ENCODE data around the gene MYADM. TPM values are rescaled to one million over a fixed set of nuclear protein-coding genes. Genes with fewer than 3 reads are reported as not detected.

The MYADM gene
- total and polyA plus RNA-seq, 2 of the 13 experiments (the other 11 are each of a cell fraction or from before 2014, with no cell fraction given), result 19.9 to 38.1 TPM

- Histone ChIP-seq H4K20me1 (ENCODE audit: insufficient read depth, low read length) (peaks cover 7% of the 10 kb centered on the region; the same call in 1 of the 2 replicates), H2AFZ (ENCODE audit: low read length) (no peak overlapping the region), H3K9me3 (ENCODE audit: low read length) (no peaks in the 10 kb centered on the region), H3K4me2 (ENCODE audit: low read depth, low read length) (no peak overlapping the region), H3K79me2 (ENCODE audit: insufficient read depth, low read length) (no peaks in the 10 kb centered on the region), H3K36me3 (replicated peaks in 1 of 2; ENCODE audit: control insufficient read depth in 1 of 2, insufficient read depth in 2 of 2, low read length in 2 of 2) (no peaks in the 10 kb centered on the region), H3K27me3 (ENCODE audit: control insufficient read depth in 1 of 2, insufficient read depth in 2 of 2, low read length in 2 of 2) (peaks cover 13 to 34% of the 10 kb centered on the region in 2 experiments), H3K4me1 (ENCODE audit: insufficient read depth, low read length) (no peaks in the 10 kb centered on the region), H3K4me3 (replicated peaks in 1 of 3; ENCODE audit: insufficient read depth in 1 of 3, low read depth in 2 of 3, low read length in 3 of 3) (no peak overlapping the region), H3K9ac (ENCODE audit: insufficient read depth, low read depth, low read length) (no peak overlapping the region), H3K27ac (ENCODE audit: extremely low read length, insufficient read depth, low read length) (no peak overlapping the region)
- WGBS (ENCODE audit: low lambda C conversion rate), result 26% methylated on average over 1 of the region's 1 CpG
- in situ Hi-C loops (cut with HindIII; ENCODE audit: extremely low pct_ligation_motif_present, low pct_unique_long_range_greater_than_20kb) (loop anchor here (10.0 kb wide), 1 partner anchor 119 kb away; no protein-coding TSS in a partner anchor), intact Hi-C loops (cut with micrococcal nuclease; ENCODE audit: unreplicated experiment) (loop anchor here (5.0 kb wide), 1 partner anchor 117 kb away; no protein-coding TSS in a partner anchor)
- DNase-seq (ENCODE audit: low spot score), result no peak
- no peak for ATAC-seq
- TF ChIP-seq ZNF615 (CRISPR knock-in tag; IDR thresholded peaks at IDR 0.05; ENCODE audit: borderline replicate concordance), result no peak
- TF ChIP-seq HOMEZ (CRISPR knock-in tag; IDR thresholded peaks at IDR 0.05; ENCODE audit: low read depth), result no peak
- TF ChIP-seq, protein P1, sequence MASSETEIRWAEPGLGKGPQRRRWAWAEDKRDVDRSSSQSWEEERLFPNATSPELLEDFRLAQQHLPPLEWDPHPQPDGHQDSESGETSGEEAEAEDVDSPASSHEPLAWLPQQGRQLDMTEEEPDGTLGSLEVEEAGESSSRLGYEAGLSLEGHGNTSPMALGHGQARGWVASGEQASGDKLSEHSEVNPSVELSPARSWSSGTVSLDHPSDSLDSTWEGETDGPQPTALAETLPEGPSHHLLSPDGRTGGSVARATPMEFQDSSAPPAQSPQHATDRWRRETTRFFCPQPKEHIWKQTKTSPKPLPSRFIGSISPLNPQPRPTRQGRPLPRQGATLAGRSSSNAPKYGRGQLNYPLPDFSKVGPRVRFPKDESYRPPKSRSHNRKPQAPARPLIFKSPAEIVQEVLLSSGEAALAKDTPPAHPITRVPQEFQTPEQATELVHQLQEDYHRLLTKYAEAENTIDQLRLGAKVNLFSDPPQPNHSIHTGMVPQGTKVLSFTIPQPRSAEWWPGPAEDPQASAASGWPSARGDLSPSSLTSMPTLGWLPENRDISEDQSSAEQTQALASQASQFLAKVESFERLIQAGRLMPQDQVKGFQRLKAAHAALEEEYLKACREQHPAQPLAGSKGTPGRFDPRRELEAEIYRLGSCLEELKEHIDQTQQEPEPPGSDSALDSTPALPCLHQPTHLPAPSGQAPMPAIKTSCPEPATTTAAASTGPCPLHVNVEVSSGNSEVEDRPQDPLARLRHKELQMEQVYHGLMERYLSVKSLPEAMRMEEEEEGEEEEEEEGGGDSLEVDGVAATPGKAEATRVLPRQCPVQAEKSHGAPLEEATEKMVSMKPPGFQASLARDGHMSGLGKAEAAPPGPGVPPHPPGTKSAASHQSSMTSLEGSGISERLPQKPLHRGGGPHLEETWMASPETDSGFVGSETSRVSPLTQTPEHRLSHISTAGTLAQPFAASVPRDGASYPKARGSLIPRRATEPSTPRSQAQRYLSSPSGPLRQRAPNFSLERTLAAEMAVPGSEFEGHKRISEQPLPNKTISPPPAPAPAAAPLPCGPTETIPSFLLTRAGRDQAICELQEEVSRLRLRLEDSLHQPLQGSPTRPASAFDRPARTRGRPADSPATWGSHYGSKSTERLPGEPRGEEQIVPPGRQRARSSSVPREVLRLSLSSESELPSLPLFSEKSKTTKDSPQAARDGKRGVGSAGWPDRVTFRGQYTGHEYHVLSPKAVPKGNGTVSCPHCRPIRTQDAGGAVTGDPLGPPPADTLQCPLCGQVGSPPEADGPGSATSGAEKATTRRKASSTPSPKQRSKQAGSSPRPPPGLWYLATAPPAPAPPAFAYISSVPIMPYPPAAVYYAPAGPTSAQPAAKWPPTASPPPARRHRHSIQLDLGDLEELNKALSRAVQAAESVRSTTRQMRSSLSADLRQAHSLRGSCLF (CRISPR knock-in tag; IDR thresholded peaks at IDR 0.05; ENCODE audit: borderline replicate concordance), result no peak
- no peak for TF ChIP-seq CREBL2 (CRISPR knock-in tag; IDR thresholded peaks at IDR 0.05; ENCODE audit: borderline replicate concordance)
- TF ChIP-seq ARHGAP35 (CRISPR knock-in tag; IDR thresholded peaks at IDR 0.05; ENCODE audit: borderline replicate concordance), result no peak
- no peak for TF ChIP-seq CHD4 (IDR thresholded peaks at IDR 0.05; ENCODE audit: borderline replicate concordance, low read length)
- TF ChIP-seq ZSCAN9 (CRISPR knock-in tag; IDR thresholded peaks at IDR 0.05; ENCODE audit: borderline replicate concordance), result no peak
- TF ChIP-seq THRA (CRISPR knock-in tag; IDR thresholded peaks at IDR 0.05; ENCODE audit: borderline replicate concordance), result no peak
- TF ChIP-seq REST (IDR thresholded peaks at IDR 0.05; ENCODE audit: borderline replicate concordance in 1 of 2, low read depth in 1 of 2, low read length in 2 of 2), result no peak
- no peak for TF ChIP-seq ZNF749 (CRISPR knock-in tag; IDR thresholded peaks at IDR 0.05; ENCODE audit: borderline replicate concordance)
- CTCF ChIA-PET (ENCODE audit: low intra/inter-chr PET ratio, low total read pairs), result interaction anchor here (1.9 kb wide), 1 partner anchor 125 kb away, joined by 13 read pairs; no protein-coding TSS in a partner anchor
- no peak for FAIRE-seq
- no TSS peak for BruUV-seq (replicated peaks)
- POLR2A ChIA-PET, result no interaction called here
Measured at GRCh38 chr19:53905787-53906186, 38.1 kb downstream of the MYADM start.

All from HepG2 (cell line).